ENCODE data around the gene CD44.
A peak's percentile ranks its signal among the peaks of the same experiment; 100 is the strongest.

Gene CD44

GRCh38 chr11:35235157-35235468 is 96.1 kb downstream of the CD44 start:
- TF ChIP-seq EP300 (IDR thresholded peaks at IDR 0.05; ENCODE audit: borderline replicate concordance) = no peak
- no peak for TF ChIP-seq ZBTB7A (IDR thresholded peaks at IDR 0.05; ENCODE audit: low read depth)
- TF ChIP-seq CREB1 (IDR thresholded peaks at IDR 0.05; ENCODE audit: low read depth) = no peak
- TF ChIP-seq FOXM1 (IDR thresholded peaks at IDR 0.05; ENCODE audit: borderline replicate concordance, low read depth) = no peak
- no peak for TF ChIP-seq CEBPB (IDR thresholded peaks at IDR 0.05)

- TF ChIP-seq ZBTB7A (IDR thresholded peaks at IDR 0.05; ENCODE audit: low read depth) = no peak
- TF ChIP-seq CEBPB (IDR thresholded peaks at IDR 0.05) = no peak
- no peak for TF ChIP-seq YY1 (IDR thresholded peaks at IDR 0.05; ENCODE audit: low read depth)
- no peak for TF ChIP-seq USF1 (IDR thresholded peaks at IDR 0.05)
- no peak for TF ChIP-seq NFIC (IDR thresholded peaks at IDR 0.05)
- no peak for TF ChIP-seq TCF12 (IDR thresholded peaks at IDR 0.05; ENCODE audit: low read depth)
- TF ChIP-seq REST (IDR thresholded peaks at IDR 0.05; ENCODE audit: low read depth) = no peak
- no peak for TF ChIP-seq TAF1 (IDR thresholded peaks at IDR 0.05; ENCODE audit: low read depth)
- TF ChIP-seq FOXM1 (IDR thresholded peaks at IDR 0.05; ENCODE audit: borderline replicate concordance, low read depth) = no peak; the same call in 1 of the 2 replicates
- TF ChIP-seq TEAD4 (IDR thresholded peaks at IDR 0.05) = no peak
- no peak for TF ChIP-seq RAD21 (IDR thresholded peaks at IDR 0.05; ENCODE audit: low read depth)
- no peak for TF ChIP-seq EP300 (IDR thresholded peaks at IDR 0.05; ENCODE audit: borderline replicate concordance)
- no peak for TF ChIP-seq CREB1 (IDR thresholded peaks at IDR 0.05; ENCODE audit: low read depth)
- TF ChIP-seq EGR1 (IDR thresholded peaks at IDR 0.05) = no peak
- no peak for TF ChIP-seq MAX (IDR thresholded peaks at IDR 0.05)
Observed at GRCh38 chr11:35235498-35235897, 96.5 kb downstream of the CD44 start.

GRCh38 chr11:35235936-35236666 is 97.1 kb downstream of the CD44 start:
- no peak for TF ChIP-seq MAX (IDR thresholded peaks at IDR 0.05)
- TF ChIP-seq CREB1 (IDR thresholded peaks at IDR 0.05; ENCODE audit: low read depth) = no peak
- no peak for TF ChIP-seq CEBPB (IDR thresholded peaks at IDR 0.05)
- peak; percentile 41; the same call in 1 of the 2 replicates for TF ChIP-seq NFIC (IDR thresholded peaks at IDR 0.05)

GRCh38 chr11:35236667-35237003 is 97.7 kb downstream of the CD44 start:
- TF ChIP-seq FOXM1 (IDR thresholded peaks at IDR 0.05; ENCODE audit: borderline replicate concordance, low read depth) (0 out of 2 replicates have a peak, but pooled peaks have one; percentile 2), TCF12 (IDR thresholded peaks at IDR 0.05; ENCODE audit: low read depth) (no peak)

GRCh38 chr11:35237351-35237750 is 98.4 kb downstream of the CD44 start:
- TF ChIP-seq RAD21 (IDR thresholded peaks at IDR 0.05; ENCODE audit: low read depth) (0 out of 2 replicates have a peak, but pooled peaks have one; percentile 5), CREB1 (IDR thresholded peaks at IDR 0.05; ENCODE audit: low read depth) (no peak)

- TF ChIP-seq RAD21 (IDR thresholded peaks at IDR 0.05; ENCODE audit: low read depth) (peak; percentile 84), TEAD4 (IDR thresholded peaks at IDR 0.05) (no peak), YY1 (IDR thresholded peaks at IDR 0.05; ENCODE audit: low read depth) (peak; percentile 52)
Observed at GRCh38 chr11:35237860-35238715, 99.1 kb downstream of the CD44 start.

GRCh38 chr11:35238882-35239281 is 99.9 kb downstream of the CD44 start:
- TF ChIP-seq RAD21 (IDR thresholded peaks at IDR 0.05; ENCODE audit: low read depth) = no peak
- no peak for TF ChIP-seq CEBPB (IDR thresholded peaks at IDR 0.05)
- no peak for TF ChIP-seq EP300 (IDR thresholded peaks at IDR 0.05; ENCODE audit: borderline replicate concordance)
- TF ChIP-seq ZBTB7A (IDR thresholded peaks at IDR 0.05; ENCODE audit: low read depth) = no peak
- no peak for TF ChIP-seq TAF1 (IDR thresholded peaks at IDR 0.05; ENCODE audit: low read depth)
- TF ChIP-seq FOXM1 (IDR thresholded peaks at IDR 0.05; ENCODE audit: borderline replicate concordance, low read depth) = no peak
- no peak for TF ChIP-seq USF1 (IDR thresholded peaks at IDR 0.05)
- TF ChIP-seq EGR1 (IDR thresholded peaks at IDR 0.05) = no peak
- TF ChIP-seq CREB1 (IDR thresholded peaks at IDR 0.05; ENCODE audit: low read depth) = no peak
- no peak for TF ChIP-seq REST (IDR thresholded peaks at IDR 0.05; ENCODE audit: low read depth)
- TF ChIP-seq TCF12 (IDR thresholded peaks at IDR 0.05; ENCODE audit: low read depth) = no peak
- no peak for TF ChIP-seq NFIC (IDR thresholded peaks at IDR 0.05)
- TF ChIP-seq MAX (IDR thresholded peaks at IDR 0.05) = no peak
- TF ChIP-seq TEAD4 (IDR thresholded peaks at IDR 0.05) = no peak
- TF ChIP-seq YY1 (IDR thresholded peaks at IDR 0.05; ENCODE audit: low read depth) = no peak

Data from Ishikawa (cell line).